WTC11 (cell line): ENCODE data around the gene HES3.

ENCODE experiments used
- ARID4B ChIP-seq: sonication (generic); formaldehyde crosslinking; IDR thresholded peaks from 2 replicates; pipeline ENCODE4 v1.8.0; 2023; ENCODE audit warnings: missing genetic modification reagents, mild to moderate bottlenecking, borderline replicate concordance
- ATF2 ChIP-seq: sonication (generic); formaldehyde crosslinking; IDR thresholded peaks from 2 replicates; pipeline ENCODE4 v1.8.1; 2022; ENCODE audit warnings: low read depth, missing genetic modification reagents, borderline replicate concordance
- CREB1 ChIP-seq: sonication (generic); formaldehyde crosslinking; IDR thresholded peaks from 2 replicates; pipeline ENCODE4 v1.8.0; 2023; ENCODE audit warnings: mild to moderate bottlenecking, missing genetic modification reagents
- ESRRA ChIP-seq: sonication (generic); formaldehyde crosslinking; IDR thresholded peaks from 2 replicates; pipeline ENCODE4 v1.8.1; 2022; ENCODE audit warnings: mild to moderate bottlenecking, missing genetic modification reagents, borderline replicate concordance
- GABPB1 ChIP-seq: sonication (generic); formaldehyde crosslinking; IDR thresholded peaks from 2 replicates; pipeline ENCODE4 v1.8.1; 2023; ENCODE audit warnings: mild to moderate bottlenecking, missing genetic modification reagents
- JUN ChIP-seq: sonication (generic); formaldehyde crosslinking; IDR thresholded peaks from 2 replicates; pipeline ENCODE4 v1.8.0; 2023; ENCODE audit warnings: mild to moderate bottlenecking, missing genetic modification reagents
- SP1 ChIP-seq: sonication (generic); formaldehyde crosslinking; conservative IDR thresholded peaks from 2 replicates; pipeline ENCODE4 v1.8.1; 2022; ENCODE audit warnings: missing genetic modification reagents
- TEAD4 ChIP-seq: sonication (generic); formaldehyde crosslinking; IDR thresholded peaks from 2 replicates; pipeline ENCODE4 v1.8.0; 2022; ENCODE audit warnings: mild to moderate bottlenecking, missing genetic modification reagents
- USF1 ChIP-seq: sonication (generic); formaldehyde crosslinking; IDR thresholded peaks from 2 replicates; pipeline ENCODE4 v1.8.0; 2022; ENCODE audit warnings: mild to moderate bottlenecking, missing genetic modification reagents
- TF ChIP-seq, protein P1 (sequence below): fragments of 200-600 bp; IDR thresholded peaks from 2 replicates; pipeline ENCODE4 v1.8.0; 2022; ENCODE audit warnings: antibody characterized with exemption
- TF ChIP-seq, protein P2 (sequence below): sonication (generic); formaldehyde crosslinking; IDR thresholded peaks from 2 replicates; pipeline ENCODE4 v1.8.1; 2022; ENCODE audit warnings: mild to moderate bottlenecking, missing genetic modification reagents, moderate library complexity, borderline replicate concordance

- TF ChIP-seq ATF2 (CRISPR knock-in tag), result no peak
- TF ChIP-seq, protein P1, sequence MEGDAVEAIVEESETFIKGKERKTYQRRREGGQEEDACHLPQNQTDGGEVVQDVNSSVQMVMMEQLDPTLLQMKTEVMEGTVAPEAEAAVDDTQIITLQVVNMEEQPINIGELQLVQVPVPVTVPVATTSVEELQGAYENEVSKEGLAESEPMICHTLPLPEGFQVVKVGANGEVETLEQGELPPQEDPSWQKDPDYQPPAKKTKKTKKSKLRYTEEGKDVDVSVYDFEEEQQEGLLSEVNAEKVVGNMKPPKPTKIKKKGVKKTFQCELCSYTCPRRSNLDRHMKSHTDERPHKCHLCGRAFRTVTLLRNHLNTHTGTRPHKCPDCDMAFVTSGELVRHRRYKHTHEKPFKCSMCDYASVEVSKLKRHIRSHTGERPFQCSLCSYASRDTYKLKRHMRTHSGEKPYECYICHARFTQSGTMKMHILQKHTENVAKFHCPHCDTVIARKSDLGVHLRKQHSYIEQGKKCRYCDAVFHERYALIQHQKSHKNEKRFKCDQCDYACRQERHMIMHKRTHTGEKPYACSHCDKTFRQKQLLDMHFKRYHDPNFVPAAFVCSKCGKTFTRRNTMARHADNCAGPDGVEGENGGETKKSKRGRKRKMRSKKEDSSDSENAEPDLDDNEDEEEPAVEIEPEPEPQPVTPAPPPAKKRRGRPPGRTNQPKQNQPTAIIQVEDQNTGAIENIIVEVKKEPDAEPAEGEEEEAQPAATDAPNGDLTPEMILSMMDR, result no peak
- no peak for TF ChIP-seq ESRRA (CRISPR knock-in tag)
- TF ChIP-seq TEAD4 (CRISPR knock-in tag), result no peak
- TF ChIP-seq CREB1 (CRISPR knock-in tag), result no peak; the same call in 1 of the 2 replicates
- TF ChIP-seq SP1, result no peak
- TF ChIP-seq GABPB1, result no peak
- no peak for TF ChIP-seq JUN (CRISPR knock-in tag)
- TF ChIP-seq ARID4B (CRISPR knock-in tag), result no peak
- TF ChIP-seq USF1 (CRISPR knock-in tag), result no peak
- TF ChIP-seq, protein P2, sequence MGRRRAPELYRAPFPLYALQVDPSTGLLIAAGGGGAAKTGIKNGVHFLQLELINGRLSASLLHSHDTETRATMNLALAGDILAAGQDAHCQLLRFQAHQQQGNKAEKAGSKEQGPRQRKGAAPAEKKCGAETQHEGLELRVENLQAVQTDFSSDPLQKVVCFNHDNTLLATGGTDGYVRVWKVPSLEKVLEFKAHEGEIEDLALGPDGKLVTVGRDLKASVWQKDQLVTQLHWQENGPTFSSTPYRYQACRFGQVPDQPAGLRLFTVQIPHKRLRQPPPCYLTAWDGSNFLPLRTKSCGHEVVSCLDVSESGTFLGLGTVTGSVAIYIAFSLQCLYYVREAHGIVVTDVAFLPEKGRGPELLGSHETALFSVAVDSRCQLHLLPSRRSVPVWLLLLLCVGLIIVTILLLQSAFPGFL, result no peak
Measured at GRCh38 chr1:6247651-6248050, 3.7 kb downstream of the HES3 start.
